SK-N-SH (cell line): ENCODE measurements around the gene CFAP20DC.

ENCODE experiments used
- EP300 ChIP-seq, 2 experiments: IDR thresholded peaks; 2 replicates each; pipeline versions ENCODE4 v1.4.0 to v1.6.1; 2012; ENCODE audit warnings: borderline replicate concordance in 1 of 2, low read depth in 1 of 2, low read length in 1 of 2
- GATA2 ChIP-seq: sonication (generic); formaldehyde crosslinking; IDR thresholded peaks from 2 replicates; pipeline ENCODE4 v1.5.0; 2020; ENCODE audit warnings: mild to moderate bottlenecking, missing genetic modification reagents
- RFX5 ChIP-seq: IDR thresholded peaks from 2 replicates; pipeline ENCODE4 v1.6.1; 2012; ENCODE audit warnings: mild to moderate bottlenecking, improper control_type of control experiment, low read length
- TAF1 ChIP-seq: IDR thresholded peaks from 2 replicates; pipeline ENCODE4 v1.6.1; 2012; ENCODE audit warnings: low read depth, mild to moderate bottlenecking, low read length, moderate library complexity, borderline replicate concordance
- TEAD4 ChIP-seq: IDR thresholded peaks from 2 replicates; pipeline ENCODE4 v1.4.0; 2012; ENCODE audit warnings: mild to moderate bottlenecking, borderline replicate concordance; ENCODE audit not compliant: insufficient read depth
- YY1 ChIP-seq: IDR thresholded peaks from 2 replicates; pipeline ENCODE4 v1.4.0; 2012; ENCODE audit warnings: low read depth, mild to moderate bottlenecking
- TF ChIP-seq, protein P1 (sequence below): fragments of 200-600 bp; sonication (generic); IDR thresholded peaks from 2 replicates; pipeline ENCODE4 v1.6.1; 2017; ENCODE audit warnings: antibody characterized with exemption, mild to moderate bottlenecking, moderate library complexity

DNA sequence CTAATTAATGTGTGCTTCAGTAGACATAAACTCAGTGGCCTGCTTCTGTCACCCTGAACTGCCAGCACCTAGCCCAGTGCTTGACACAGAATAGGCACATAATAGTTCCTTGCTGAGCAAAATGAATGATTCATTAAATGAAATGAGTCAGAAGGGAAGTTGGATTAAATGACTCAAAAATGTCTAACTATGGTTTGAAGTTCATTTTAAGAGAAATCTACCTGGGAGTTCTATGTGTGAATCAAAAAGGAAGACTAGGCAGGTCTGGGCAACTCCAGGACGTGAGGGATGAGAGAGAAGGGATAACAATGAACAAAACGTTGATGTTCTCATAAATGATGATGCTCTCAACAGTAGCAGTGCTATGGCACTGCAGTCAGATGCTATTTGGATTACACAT is 175.0 kb downstream of the CFAP20DC start:
- no peak for TF ChIP-seq TEAD4
- TF ChIP-seq YY1, result no peak
- TF ChIP-seq, protein P1, sequence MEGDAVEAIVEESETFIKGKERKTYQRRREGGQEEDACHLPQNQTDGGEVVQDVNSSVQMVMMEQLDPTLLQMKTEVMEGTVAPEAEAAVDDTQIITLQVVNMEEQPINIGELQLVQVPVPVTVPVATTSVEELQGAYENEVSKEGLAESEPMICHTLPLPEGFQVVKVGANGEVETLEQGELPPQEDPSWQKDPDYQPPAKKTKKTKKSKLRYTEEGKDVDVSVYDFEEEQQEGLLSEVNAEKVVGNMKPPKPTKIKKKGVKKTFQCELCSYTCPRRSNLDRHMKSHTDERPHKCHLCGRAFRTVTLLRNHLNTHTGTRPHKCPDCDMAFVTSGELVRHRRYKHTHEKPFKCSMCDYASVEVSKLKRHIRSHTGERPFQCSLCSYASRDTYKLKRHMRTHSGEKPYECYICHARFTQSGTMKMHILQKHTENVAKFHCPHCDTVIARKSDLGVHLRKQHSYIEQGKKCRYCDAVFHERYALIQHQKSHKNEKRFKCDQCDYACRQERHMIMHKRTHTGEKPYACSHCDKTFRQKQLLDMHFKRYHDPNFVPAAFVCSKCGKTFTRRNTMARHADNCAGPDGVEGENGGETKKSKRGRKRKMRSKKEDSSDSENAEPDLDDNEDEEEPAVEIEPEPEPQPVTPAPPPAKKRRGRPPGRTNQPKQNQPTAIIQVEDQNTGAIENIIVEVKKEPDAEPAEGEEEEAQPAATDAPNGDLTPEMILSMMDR, result no peak
- TF ChIP-seq TAF1, result no peak
- no peak for TF ChIP-seq GATA2 (CRISPR knock-in tag)
- no peak for TF ChIP-seq EP300 (IDR thresholded peaks at IDR 0.05; ENCODE audit: borderline replicate concordance in 1 of 2, low read depth in 1 of 2, low read length in 1 of 2)
- no peak for TF ChIP-seq RFX5
